ENCODE results near the gene CCS. TPM values are rescaled to one million over a fixed set of nuclear protein-coding genes. Genes with fewer than 3 reads are reported as not detected.
A peak's percentile ranks its signal among the peaks of the same experiment; 100 is the strongest.
"Not testable (repeated sequence)": the region's sequence is repeated elsewhere in the genome, so short reads cannot be mapped to it uniquely, and the experiment has no call there.

The CCS gene
- polyA plus RNA-seq, 12 donors = 23.2 to 49.3 (median 29.5) TPM; not detected in 1

DNA sequence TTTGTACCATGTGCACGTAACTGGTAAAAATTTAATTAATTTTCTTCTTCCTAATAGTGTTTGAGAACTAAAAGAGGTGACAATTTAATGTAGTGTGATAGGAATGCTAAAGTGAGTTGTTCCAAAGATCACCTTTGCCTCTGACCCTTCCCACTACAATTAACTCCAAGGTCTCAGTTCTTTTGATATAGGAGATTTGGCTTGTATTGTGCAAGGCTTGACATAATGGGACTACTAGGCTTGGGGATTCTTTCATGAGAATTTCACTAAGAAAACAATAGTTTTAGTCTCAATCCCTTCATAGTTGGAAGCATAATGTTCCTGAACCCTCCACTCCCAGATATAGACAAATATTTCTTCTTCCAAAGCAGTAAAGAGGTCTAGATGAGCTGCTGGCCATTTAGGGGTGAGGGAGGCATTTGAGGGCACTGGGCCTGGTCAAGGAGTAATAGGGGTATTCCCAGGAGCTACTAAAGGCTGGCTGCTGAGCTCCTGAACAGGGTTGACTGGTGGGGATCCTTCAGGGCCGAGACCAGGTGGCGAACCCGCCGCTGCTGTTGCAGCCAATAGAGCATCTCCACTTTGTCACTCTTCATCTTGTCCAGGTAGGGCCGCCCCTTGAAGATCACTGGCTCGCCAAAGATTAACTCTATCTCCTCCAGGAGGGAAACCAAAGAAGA is 2.8 kb upstream of the CCS start:
- DNase-seq = no peak

DNA sequence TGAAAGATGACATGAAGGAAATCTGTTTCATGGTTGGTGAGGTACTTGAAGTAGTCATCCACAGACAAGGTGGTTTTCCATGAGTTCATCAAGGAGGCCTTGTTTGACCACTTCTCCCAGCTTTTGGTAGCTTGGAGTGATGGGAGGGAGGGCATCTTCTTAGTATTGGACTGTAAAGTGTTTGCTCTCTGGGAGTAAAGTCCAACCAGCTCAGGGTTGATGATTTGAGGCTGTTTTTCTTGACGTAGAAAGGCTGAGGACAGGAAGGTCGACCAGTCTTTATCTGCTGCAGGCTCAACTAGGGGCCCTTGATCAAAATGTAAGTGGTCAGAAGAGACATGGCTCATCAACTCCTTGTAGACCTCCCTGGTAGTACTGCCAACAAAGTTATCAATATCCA is 1.8 kb upstream of the CCS start:
- no peak for DNase-seq

DNA sequence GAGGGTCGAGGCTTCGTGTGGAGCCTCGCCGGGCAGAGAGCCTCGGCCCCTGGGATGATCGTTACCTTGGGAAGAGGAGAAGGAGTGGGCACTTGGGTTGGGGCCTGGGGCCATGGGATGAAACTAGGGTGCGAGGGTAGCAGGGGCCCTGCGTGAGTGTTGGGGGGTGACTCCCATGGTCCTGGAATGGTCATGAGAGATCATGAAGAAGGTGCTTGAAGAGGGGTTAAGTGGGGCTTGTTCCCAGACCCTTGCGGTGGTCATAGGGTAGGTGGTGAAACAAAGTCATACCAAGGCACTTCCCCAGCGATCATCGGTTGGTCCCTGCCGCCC is 284 bp downstream of the CCS start:
- no peak for DNase-seq

DNA sequence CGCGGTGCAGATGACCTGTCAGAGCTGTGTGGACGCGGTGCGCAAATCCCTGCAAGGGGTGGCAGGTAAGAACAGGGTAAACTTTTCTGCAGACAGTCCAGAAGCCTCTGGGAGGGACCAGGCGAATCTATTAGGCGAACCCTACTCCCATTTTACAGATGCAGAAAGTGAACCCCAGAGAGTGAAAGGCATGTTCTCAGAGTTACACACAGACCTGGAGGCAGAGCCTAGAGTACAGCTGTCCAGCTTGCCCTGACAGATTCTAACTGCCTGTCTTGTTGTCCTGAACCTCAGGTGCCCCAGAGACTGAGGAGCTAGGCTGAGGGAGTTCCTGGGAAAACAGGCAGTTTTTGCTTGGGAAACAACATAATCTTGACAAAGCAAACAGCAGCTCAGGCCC is 665 bp downstream of the CCS start:
- no peak for DNase-seq

DNA sequence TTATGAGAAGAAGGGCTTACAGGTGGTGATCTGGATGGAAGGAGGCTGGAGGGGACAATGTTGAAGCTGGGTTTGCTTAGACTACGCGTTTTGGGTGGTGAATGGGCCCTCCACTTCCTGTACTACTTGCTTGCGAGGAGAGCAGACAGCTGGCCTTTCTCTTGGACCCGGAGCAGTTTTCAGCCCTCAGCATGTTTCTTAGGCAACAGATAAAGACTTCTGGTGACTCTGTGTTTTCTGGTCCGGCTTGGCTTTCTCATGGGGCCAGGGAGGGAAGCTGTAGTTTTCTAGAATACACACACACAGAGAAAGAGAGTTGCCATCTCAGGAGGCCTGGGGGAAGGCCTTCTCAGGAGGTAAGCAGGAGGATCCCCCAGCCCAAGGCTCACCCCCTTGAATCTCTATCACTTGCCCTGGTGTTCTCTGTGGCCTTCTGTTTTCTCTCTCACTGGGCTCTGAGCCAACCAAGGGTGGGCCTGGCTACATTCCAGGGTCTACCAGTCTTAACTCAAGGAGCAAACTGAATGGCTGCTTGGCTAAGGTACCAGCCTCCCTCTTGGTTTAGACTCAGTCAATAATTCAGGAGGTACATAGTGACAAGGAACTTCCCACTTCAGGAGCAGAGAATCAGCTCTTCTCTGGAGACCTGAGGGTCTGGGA is 2.4 kb downstream of the CCS start:
- DNase-seq = no peak

DNA sequence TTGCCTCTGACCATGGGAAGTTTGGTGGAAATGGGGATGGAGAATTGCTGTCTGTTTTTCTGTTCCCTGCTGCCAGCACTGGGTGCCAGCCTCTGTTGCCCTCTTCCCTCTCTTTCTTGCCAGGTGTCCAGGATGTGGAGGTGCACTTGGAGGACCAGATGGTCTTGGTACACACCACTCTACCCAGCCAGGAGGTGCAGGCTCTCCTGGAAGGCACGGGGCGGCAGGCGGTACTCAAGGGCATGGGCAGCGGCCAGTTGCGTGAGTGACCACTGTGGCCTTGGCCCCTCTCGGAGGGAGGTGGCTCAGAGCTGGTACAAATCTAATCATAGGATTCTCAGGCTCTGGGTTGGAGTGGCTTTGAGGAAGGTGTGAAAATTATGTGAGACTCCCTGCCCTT is 6.0 kb downstream of the CCS start:
- DNase-seq = no peak

DNA sequence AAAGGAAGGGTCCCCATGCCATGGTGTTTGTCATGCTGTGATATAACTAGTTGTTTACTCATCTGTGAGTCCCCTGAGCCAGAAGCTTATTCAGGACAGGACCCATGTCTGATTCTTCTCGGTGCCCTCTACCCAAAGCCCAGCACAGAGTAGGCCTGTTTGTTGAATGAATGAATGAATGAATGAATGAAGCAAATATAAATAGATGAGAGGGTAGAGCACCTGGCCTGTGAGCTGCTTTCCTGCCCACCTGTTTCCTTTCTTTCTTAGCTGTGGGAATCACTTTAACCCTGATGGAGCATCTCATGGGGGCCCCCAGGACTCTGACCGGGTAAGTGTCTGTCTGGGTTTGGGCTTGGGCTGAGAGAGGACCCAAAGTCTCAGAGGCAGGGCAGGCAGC is 7.2 kb downstream of the CCS start:
- DNase-seq = no peak

DNA sequence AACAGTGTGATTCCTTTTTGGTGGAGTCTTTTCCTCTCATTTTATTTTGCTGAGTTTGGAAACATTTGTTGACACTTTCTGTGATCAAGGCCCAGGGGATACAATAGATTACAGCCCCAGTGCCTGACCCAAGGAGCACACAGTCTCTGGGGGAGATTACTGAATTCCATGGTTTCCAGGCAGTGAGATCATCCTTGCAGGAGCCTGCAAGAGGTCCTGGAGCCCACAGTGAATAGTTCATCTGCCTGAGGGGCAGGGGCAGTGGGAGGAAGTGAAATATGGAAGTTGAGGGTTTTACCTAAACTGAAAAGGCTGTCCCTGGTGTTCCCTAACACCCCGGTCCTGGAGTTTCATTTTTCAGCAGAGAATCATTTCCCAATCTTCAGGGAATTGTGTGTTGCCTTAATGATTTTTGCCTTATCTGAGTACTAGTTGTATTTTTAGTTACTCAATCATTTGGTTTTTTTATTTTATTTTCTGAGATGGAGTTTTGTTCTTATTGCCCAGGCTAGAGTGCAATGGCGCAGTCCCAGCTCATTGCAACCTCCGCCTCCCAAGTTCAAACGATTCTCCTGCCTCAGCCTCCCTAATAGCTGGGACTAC is 7.7 kb downstream of the CCS start:
- DNase-seq = no peak

DNA sequence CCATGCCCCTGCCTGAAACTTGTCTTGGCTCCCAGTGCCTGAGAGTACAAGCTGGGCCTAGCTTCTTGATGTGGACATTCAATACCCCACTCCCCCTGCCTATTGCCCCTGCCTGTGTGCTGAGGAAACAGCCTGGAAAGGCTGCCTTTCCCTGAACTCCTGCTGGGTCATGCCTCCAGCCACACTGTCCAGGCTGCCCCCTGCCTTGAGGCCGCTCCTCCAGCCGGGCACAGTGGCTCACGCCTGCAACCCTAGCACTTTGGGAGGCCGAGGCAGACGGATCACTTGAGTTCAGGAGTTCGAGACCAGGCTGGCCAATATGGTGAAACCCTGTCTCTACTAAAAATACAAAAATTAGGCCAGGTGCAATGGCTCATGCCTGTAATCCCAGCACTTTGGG is 10.1 kb downstream of the CCS start:
- DNase-seq = no peak

DNA sequence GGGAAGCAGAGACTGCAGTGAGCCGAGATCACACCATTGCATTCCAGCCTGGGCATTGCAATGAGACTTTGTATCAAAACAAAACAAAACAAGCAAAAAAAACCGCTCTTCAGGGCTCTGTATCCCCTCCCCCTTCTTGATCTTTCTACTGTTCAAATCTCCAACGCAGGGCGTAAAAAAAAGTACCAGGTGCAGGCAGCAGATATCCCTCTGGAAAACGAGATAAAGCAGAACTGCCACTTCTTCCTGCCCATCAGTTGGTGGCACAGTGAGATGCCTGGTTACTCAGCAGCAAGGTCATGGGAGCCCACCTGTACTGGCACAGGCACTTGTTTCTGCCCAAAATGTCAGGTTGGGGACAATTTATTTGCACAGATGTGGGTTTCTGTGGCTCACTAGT is 11.2 kb downstream of the CCS start:
- no peak for DNase-seq

DNA sequence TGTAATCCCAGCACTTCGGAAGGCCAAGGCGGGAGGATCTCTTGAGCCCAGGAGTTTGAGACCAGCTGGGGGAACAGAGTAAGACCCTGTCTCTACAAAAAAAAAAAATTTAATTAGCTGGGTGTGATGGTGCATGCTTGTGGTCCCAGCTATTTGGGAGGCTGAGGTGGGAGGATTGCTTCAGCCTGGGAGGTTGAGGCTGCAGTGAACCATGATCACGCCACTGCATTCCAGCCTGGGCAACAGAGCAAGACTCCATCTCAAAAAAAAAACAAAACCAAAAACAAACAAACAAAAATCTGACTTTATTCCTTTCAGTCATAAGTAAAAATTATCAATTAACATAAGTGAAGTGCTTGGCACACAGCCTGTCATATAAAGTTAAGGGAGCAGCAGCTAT is 13.6 kb downstream of the CCS start:
- not testable (repeated sequence) for DNase-seq

DNA sequence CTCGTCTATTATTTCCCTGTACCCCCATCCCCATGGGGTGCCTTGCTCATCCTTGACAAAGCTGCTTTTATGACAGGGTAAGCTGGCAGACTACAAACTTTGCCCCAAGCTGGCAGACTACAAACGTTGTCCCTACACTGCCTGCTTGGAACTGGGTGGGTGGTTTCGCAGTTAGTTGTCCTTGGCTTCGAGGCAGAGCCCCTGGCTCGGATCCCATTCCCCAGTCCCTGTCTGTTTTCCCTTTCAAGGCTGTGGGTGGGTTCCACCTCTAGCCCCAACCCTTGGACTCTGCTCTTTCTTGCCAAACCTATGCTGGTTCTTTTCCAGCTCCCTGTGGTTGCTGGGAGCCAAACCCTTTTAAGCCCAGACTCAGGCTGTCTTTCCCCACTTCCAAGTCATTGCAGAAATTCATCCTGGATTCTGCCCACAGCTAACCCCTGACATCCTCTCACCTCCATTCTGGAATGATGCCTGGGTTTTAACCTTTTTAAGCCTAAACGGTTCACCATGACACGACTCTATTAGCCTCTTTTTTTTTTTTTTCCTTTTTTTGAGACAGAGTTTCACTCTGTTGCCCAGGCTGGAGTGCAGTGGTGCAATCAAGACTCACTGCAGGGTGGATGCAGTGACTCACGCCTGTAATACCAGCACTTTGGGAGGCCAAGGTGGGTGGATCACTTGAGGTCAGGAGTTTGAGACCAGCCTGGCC is 14.3 kb downstream of the CCS start:
- DNase-seq = peak; percentile 72

DNA sequence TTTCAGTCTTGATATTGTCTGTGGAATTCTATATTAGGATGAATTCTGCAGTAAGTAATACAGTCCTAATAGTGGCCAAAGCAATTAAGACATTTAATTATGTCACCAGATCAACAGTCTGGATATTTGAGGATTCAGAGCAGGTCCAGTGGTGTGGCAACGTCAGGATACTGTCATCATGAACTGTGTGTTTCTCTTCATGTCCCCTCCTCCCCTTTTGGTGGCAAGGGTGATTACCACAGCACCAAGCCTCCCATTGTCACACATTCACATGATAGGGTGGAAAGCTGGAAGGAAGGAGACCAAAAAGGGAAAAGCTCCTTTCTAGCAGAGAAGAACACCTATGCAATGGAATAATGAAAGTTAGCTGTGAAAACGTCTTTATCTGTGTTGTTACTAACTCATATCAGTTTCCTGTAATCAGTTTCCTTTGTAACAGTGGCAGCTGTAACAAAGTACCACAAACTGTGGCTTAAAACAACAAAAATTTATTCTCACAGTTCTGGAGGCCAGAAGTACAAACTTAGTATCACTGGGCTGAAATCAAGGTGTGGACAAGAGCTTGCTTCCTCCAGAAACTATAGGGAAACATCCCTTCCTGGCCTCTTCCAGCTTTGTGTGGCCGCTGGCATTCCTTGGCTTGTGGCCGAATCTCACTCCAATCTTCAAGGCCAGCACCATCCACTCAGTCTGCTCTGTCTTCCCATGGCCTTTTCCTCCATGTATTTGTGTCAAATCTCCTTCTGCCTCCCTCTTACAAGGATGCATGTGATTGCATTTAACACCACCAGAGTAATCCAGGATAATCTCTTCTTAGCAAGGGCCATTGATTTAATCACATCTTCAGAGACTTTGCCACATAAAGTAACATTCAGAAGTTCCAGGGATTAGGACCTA is 17.0 kb downstream of the CCS start:
- DNase-seq = no peak

DNA sequence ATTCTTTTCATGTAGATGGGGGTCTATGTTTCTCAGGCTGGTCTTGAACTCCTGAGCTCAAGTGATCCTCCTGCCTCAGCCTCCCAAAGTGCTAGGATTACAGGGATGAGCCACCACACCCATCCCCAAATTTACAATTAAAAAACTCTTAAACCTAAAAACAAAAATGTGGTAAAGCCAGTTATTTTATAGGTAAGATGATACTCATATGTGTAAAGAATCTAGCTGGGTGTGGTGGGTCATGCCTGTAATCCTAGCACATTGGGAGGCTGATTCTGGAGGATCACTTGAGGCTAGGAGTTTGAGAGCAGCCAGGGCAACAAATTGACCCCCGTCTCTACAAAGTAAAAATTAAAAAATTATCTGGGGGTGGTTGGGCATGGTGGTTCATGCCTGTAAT is 19.5 kb downstream of the CCS start:
- no peak for DNase-seq

DNA sequence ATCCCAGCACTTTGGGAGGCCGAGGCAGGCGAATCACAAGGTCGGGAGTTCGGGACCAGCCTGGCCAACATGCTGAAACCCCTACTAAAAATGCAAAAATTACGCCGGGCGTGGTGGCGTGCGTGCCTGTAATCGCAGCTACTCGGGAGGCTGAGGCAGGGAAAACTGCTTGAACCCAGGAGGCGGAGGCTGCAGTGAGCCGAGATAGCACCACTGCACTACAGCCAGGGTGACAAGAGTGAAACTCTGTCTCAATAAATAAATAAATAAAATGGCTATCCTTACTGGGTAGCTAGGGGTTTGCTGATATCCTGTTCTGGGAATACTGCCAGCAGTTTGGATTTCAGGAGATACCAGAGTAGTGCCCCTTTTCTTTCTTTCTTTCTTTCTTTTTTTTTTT is 21.1 kb downstream of the CCS start:
- no peak for DNase-seq

DNA sequence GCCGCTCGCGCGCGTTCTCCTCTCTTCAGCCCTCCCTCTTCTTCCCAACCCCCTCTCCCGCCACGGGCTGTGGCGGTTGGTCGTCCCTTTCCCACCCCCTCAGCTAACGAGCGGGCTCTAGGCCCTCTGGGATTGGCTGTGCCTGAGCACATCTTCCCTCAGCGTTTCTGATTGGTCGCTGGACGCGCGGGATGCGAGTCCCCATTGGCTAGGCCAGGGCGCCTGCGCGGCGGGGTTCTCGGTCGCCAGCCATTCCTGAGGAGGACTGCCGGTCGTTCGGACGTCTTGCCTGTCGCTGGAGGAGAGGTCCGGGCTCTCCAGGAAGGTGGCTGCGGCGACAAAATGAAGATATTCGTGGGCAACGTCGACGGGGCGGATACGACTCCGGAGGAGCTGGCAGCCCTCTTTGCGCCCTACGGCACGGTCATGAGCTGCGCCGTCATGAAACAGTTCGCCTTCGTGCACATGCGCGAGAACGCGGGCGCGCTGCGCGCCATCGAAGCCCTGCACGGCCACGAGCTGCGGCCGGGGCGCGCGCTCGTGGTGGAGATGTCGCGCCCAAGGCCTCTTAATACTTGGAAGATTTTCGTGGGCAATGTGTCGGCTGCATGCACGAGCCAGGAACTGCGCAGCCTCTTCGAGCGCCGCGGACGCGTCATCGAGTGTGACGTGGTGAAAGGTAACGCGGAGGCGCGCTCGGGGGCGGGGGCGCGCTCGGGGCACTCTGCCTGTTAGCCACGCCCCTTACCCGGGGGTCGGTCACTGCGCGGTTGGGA is 23.6 kb downstream of the CCS start, which contains the start of gene RBM14:
RBM14 (plus strand) TSS at position 252 of the 776 bp plus-strand sequence; CDS start at position 343, 91 bp downstream.
- peak; percentile 99 for DNase-seq

DNA sequence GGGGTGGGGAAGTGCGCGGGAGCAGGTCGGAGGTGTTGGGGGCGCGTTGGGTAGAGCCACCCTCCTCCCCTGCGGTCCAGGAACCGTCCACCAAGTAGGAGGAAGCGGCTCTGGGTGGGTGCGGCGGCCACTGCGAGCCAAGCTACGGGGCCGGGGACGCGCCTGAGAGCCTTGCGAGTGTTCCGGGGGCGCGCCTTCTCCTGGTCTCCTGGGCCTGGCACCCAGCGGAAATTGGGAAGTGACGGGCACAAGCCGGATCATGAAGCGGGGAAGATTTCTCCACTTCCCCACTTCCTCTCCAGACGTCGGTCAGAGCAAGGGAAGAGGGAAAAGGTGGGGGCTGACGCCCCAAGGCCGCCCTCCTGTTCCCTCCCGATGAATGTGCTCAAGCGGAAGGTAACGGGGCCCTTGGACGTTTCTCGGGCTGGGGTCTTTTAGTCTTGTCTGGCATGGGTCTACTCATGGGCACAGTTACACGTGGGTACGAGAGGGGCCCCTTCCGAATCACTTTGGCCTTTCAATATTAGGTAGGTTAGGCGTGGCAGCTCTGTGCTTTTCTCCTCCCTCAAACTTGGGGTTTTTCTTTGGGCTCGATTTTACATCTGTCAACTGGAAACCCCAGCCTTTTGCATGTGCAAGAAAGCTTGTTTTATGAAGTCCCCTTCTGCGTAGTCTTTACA is 24.3 kb downstream of the CCS start:
- DNase-seq = no peak

DNA sequence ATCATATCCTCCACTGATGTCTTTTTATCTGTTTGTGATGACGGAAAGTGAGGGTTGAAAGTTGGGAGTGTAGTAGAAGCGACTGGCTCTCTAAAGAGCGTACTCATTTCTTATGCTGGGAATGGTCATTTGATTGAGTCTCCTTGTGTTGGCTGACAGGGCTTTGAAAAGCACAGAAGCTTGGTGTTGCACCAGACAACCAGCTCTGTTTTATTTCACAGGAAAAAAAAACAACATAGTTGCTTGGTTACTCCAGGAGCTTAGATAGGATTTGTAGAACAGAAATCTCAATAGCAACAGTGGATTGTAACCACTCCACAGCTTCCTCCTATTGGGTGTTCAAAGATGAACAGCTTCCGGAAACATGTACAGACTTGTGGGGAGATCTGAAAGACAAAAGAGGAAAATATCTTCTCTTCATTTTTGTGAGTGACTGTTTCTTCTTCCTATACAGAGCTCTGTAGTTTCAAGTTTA is 26.1 kb downstream of the CCS start:
- DNase-seq = no peak

DNA sequence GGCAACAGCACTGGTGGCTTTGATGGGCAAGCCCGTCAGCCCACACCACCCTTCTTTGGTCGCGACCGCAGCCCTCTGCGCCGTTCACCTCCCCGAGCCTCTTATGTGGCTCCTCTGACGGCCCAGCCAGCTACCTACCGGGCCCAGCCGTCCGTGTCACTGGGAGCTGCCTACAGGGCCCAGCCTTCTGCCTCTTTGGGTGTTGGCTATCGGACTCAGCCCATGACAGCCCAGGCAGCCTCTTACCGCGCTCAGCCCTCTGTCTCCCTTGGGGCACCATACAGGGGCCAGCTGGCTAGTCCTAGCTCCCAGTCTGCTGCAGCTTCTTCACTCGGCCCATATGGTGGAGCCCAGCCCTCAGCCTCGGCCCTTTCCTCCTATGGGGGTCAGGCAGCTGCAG is 31.5 kb downstream of the CCS start:
- DNase-seq = no peak
